ENCODE data around the gene PRKCA. TPM values are rescaled to one million over a fixed set of nuclear protein-coding genes. Genes with fewer than 3 reads are reported as not detected.

Gene PRKCA
- total RNA-seq, 2 donors from 2014 or later: 104 to 119 TPM

DNA sequence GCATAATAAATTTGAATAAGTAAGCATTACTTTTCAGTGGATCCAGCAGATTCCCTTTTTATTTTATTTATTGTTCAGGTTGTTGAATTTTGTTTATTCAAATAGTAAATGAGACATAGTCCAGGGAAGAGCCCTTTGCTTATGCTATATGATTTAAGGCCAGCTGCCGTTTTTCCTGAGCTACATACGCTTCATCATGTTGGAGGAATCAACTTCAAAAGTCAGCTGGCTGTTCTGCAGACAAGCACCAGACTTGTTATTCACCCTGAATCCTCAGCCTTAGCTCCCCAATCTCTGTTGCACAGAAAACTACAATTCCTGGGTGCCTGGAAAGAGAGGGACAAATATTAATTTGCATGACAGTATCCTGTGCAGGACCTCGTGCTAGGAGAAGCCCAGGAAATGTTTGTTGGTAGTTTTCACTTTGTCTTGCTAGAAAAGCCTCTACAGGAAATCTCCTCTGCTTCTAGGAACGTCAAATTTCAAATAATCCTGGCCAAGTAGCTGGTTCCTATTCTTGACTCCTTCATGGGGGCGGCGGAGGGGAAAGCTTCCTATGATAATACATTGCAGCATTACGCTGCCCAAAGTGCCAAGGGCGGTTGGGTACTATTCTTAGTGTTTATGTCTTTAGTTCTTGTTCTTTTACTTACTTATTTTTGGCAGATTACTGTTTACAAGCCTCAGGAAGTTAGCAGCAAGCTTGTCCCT, 101.6 kb downstream of the PRKCA start:
- H3K9me3 Mint-ChIP-seq: peaks cover 0 to 9% of the 10 kb centered on the region in 2 donors
- H3K36me3 Mint-ChIP-seq: peaks cover 0 to 16% of the 10 kb centered on the region in 2 donors
- H3K27ac Mint-ChIP-seq: peak overlapping the region; percentile 41 to 48
- DNase-seq (ENCODE audit: low spot score in 2 of 2) (no peak), ATAC-seq (no peak)

DNA sequence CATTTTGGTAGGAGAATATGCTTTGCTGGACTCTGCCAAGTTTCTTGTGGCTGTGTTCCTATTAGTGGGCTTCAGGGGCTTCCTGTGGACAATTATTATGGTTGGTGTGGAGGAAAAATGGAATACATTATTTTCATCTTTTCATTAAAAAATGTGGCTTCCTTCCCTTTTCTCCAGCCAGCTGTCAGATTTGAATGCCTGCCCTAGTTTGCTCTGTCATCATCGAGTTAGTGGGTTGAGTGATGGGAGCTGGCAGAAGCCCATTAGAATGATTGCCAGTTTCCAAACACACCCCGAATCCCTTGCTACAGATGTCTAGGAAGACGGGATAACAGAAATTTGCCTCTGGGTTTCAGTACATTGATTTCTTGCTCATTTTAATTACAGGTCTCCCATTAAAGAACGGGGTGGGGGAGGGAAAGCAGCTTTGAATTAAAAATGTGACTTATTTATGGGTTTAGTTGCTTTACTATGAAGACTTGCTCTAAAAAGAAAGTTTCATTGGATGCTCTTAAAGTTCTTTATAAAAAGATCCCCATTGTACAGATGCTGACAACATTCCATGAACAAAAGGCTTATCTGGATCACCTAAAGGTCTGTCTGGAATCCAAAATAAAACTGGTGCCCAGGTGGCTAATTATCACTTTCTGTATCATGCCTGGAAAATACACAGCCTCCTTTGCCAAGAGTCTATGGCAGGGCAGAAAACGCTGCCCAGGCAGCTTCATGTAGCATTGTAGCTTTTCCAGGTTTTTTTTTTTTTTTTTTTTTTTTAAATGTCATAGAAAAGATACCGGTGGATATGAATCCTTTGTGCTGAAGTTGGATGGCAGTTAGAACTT, 103.6 kb downstream of the PRKCA start:
- peaks cover 0 to 9% of the 10 kb centered on the region in 2 donors for H3K36me3 Mint-ChIP-seq
- H3K27ac Mint-ChIP-seq: peak overlapping the region; percentile 9 to 84
- DNase-seq (ENCODE audit: low spot score in 2 of 2) (no peak), ATAC-seq (no peak)
- peaks cover 0 to 5% of the 10 kb centered on the region in 2 donors for H3K9me3 Mint-ChIP-seq

DNA sequence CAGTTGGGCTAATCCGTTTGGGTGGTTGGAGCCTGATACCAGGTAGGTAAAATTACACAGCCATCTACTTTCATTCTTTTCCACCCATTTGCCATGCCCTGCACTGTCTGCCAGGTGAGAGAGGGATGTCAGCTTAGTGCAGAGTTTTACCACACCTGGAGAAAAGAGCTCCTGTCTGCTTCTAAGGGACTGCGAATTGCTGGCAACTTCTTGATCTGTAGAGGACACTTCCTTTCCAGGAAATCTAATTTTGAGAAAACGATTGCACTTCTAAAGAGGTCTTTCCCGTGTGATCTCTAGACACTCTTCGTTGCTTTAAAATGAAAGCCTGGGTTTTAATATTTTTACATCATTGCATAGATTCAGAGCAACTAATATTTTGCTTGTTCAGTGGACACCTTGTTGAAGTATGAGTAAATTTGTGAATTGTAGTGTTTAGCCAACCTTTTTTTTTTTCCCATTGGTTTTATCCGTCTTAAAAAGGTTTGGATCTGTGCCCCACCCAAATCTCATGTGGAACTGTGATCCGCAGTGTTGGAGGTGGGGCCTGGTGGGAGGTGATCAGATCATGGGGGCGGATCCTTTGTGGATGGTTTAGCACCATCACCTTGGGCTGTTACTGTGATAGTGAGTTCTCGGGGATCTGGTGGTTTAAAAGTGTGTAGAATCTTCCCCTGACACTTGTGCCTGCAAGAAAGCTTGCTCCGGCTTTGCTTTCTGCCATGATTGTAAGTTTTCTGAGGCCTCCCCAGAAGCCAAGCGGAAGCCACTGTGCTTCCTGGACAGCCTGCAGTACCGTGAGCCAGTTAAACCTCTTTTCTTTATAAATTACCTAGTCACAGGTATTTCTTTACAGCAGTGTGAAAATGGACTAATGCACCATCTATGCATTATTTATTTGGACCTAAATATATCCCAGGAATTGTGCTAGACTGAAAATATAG, 104.6 kb downstream of the PRKCA start:
- no peaks in the 10 kb centered on the region for H3K9me3 Mint-ChIP-seq
- ATAC-seq (peak; percentile 64 to 66), DNase-seq (ENCODE audit: low spot score in 2 of 2) (no peak)
- peak overlapping the region; percentile 26 to 84 for H3K27ac Mint-ChIP-seq
- H3K36me3 Mint-ChIP-seq: no peaks in the 10 kb centered on the region

DNA sequence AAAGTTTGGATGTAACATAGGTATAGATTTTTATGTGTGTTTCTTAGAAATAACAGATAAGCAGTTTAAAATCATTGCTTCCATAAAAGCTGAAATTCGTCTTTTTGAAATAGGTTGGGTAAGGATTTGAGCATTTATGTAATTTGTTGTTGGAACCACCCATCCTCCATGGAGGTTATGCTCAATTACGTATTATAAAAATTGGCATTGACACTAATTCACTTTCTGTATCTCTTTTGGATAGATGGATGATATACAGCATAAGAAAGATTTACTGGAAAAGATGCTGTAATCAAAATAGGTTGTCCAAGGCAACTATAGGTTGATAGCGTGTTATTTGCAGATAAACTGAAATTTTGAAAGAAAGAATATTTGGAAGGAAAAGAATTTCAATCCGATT, 105.5 kb downstream of the PRKCA start:
- DNase-seq (ENCODE audit: low spot score in 2 of 2) (no peak), ATAC-seq (no peak)
- Mint-ChIP-seq H3K9me3 (peaks cover 0 to 4% of the 10 kb centered on the region in 2 donors), H3K27ac (no peak overlapping the region), H3K36me3 (peaks cover 0 to 5% of the 10 kb centered on the region in 2 donors)

DNA sequence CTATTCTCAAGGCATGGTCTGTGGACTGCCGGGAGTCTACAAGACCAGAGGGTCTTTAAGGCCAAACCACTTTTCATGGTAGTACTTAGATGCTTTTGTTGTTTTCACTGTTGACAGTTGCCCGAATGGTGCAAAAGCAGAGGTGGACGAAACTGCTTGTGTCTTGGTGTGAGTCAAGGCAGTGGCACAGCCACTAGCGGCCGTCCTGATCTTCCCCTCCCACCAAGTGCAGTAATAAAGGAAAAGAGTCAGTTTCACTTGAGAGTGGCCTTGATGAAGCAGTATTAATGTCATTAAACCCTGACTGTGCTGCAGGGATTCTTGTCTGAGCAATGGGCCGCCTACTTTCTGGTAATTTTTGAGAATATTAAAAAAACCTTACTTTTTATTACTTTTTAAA, 109.1 kb downstream of the PRKCA start:
- DNase-seq (ENCODE audit: low spot score in 2 of 2): no peak
- ATAC-seq: peak; percentile 30 to 36

DNA sequence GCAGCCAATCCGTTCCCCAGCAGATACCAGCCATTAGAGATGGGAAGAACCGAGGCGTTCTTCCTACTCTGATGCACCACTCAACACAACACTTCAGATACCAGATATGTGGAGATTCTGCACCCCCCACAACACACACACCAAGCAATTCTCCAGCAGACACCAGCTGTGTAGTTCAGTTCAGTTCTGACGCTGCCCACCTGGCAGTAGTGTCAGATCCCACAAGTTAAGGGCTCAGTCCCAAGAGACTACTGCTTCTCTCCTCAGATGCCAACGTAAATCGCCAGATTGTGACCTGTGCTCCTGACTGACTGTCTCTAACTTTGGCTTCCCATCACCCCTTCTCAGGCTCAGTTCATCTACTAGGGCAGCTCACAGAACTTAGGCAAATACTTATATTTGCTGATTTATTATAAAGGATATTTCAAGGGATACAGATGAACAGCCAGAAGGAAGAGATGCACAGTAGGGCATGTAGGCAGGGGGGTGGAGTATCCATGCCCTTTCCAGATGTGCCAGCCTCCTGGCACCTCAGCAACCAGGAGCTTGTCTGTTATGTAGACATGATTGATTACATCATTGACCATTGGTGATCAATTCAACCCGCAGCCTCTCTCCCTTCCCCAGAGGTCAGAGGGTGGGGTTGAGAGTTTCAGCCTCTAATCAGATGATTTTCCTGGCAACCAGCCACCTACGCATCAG, 110.6 kb downstream of the PRKCA start:
- no peak for ATAC-seq

More for the DNA sequence above, 109.1 kb downstream of the PRKCA start:
- H3K9me3 Mint-ChIP-seq: peaks cover 0 to 10% of the 10 kb centered on the region in 2 donors
- no peak overlapping the region for H3K27ac Mint-ChIP-seq
- H3K36me3 Mint-ChIP-seq: peaks cover 0 to 19% of the 10 kb centered on the region in 2 donors

DNA sequence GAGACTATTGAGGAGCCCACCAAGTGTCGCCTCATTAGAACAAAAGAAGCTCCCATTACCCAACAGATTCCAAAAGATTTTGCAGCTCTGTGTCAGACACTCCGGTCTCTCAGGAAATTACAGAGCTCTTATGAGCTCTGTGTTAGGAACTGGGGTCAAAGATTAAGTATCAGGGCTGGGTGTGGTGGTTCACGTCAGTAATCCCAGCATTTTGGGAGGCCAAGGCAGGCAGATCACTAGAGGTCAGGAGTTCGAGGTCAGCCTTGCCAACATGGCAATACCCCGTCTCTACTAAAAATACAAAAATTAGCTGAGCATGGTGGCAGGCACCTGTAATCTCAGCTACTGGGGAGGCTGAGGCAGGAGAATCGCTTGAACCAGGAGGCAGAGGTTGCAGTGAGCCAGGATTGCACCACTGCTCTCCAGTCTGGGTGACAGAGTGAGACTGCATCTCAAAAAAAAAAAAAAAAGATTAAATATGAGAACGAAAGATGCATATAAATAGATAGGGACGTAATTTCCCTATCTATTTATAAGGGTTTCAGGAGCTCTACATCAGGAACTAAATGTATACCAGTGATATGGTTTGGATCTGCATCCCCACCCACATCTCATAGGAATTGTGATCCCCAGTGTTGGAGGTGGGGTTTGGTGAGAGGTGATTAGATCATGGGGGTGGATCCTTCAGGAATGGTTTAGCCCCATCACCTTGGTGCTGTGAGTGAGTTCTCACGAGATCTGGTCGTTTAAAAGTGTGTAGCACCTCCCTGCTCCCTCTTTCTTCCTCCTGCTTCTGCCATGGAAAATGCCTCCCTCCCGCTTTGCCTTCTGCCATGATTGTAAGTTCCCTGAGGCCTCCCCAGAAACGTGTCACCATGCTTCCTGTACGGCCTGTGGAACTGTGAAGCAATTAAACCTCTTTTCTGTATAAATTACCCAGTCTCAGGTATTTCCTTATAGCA, 111.4 kb downstream of the PRKCA start:
- peak overlapping the region in 1 of 2 donors; percentile 79 for H3K27ac Mint-ChIP-seq
- ATAC-seq: no peak
- no peak for DNase-seq (ENCODE audit: low spot score in 2 of 2)
- H3K36me3 Mint-ChIP-seq: peaks cover 0 to 19% of the 10 kb centered on the region in 2 donors
- peaks cover 0 to 10% of the 10 kb centered on the region in 2 donors for H3K9me3 Mint-ChIP-seq

More for the DNA sequence above, 110.6 kb downstream of the PRKCA start:
- no peak for DNase-seq (ENCODE audit: low spot score in 2 of 2)
- Mint-ChIP-seq H3K27ac (peak overlapping the region in 1 of 2 donors; percentile 79), H3K36me3 (peaks cover 0 to 19% of the 10 kb centered on the region in 2 donors), H3K9me3 (peaks cover 0 to 10% of the 10 kb centered on the region in 2 donors)

DNA sequence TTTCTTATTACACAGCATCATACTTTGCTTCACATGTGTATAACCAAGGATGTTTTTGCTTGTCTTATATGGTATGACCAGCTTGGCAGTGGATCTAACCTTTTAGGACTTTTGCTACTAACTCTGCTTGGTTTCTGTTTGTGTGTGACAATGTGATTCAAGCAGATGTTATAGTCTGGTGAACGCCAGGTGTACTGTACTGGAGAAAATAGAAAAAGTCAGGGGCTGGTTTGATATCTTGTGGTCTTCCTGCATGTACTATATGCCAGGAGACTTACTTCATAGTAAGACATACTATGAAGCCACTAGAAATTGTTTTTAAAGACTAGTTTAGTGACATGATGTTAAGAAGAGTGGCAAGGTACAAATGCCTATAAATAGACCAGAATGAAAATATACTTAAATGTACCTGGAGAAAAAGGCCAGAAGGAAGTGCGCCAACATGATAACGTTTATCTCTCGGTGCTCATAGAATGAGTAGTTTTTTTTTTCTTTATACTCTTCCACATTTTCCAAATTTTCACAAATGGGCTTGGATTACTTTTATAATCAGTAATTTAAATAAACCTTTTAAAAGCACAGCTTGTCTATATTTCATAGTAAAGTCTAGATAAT, 112.3 kb downstream of the PRKCA start:
- Mint-ChIP-seq H3K9me3 (peaks cover 0 to 10% of the 10 kb centered on the region in 2 donors), H3K27ac (peak overlapping the region in 1 of 2 donors; percentile 61), H3K36me3 (peaks cover 0 to 19% of the 10 kb centered on the region in 2 donors)
- DNase-seq (ENCODE audit: low spot score in 2 of 2): no peak
- peak; percentile 24 to 49 for ATAC-seq

DNA sequence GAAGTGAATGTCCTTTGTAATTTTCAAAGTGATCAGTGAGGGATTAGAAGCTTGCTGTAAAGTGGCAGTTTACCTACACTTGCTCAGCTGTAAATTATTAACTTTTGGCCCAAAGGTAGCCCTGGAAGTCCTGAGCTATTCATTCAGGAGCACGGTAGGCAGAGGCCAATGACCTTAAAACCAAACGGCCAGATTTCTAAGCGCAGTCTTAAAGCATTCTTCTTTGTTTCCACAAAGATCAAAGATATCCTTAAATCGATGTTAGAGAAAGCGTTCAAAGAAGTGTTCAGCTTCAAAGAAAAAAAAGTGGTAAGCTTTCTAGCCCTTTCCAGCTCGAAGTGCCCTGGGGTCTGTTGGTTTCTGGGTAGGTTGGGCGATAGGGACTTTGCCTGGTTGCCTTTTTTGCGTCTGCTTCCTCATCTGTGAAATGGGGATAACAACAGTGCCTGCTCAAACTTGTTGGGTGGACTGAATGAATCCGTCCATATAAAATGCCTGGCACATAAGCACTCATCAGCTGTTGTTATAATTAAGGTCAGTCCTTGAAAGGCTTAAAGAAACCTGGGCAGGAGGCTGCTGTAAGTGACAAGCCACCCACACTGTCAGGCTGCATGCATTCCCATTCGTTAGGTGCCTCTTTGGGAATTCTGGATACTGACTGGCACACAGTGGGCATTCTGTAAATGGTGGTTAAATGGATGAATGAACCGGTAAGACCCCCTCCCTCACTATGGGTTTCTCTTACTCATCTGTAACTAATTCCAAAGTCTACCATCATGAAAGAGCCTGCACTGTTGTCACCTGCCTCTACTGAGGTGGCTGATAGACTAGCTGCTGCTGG, 113.2 kb downstream of the PRKCA start:
- DNase-seq (ENCODE audit: low spot score in 2 of 2) (no peak), ATAC-seq (no peak)
- Mint-ChIP-seq H3K27ac (peak overlapping the region in 1 of 2 donors; percentile 36), H3K36me3 (peaks cover 0 to 19% of the 10 kb centered on the region in 2 donors), H3K9me3 (peaks cover 0 to 10% of the 10 kb centered on the region in 2 donors)

DNA sequence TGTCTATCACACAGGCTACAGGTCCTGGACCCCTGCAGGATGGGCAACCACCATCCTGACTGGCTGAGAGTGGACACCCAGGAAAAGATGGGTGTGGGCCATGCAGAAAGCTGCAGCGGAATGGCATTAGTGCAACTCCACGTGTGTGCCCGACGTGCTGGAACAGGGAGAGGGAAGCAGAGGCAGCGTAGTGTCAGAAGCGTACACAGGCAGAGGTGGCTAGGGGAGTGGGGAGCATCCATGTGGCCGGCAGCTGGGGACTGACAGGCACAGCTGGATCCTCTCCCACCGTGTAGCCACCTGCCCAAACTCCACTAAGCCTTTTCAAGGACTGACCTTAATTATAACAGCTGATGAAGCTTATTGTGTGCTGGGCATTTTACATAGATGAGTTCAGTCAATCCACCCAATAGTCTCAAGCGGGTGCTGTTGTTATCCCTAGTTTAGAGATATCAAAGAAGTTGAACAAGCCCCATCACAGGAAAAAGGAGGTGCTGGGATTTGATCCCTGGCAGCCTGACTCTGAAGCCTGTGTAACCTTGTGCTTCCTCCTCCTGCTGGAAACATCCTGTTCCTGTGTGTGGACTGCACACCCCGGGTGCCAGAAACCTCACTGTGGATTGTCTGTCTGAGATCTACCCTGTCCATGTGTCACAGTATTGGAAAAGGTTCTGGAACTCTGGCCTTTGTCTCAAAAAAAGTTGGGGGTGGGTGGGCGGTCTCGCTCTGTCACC, 114.0 kb downstream of the PRKCA start:
- DNase-seq (ENCODE audit: low spot score in 2 of 2) (no peak), ATAC-seq (no peak)
- Mint-ChIP-seq H3K27ac (peak overlapping the region in 1 of 2 donors; percentile 36), H3K9me3 (peaks cover 0 to 10% of the 10 kb centered on the region in 2 donors), H3K36me3 (peaks cover 0 to 19% of the 10 kb centered on the region in 2 donors)

DNA sequence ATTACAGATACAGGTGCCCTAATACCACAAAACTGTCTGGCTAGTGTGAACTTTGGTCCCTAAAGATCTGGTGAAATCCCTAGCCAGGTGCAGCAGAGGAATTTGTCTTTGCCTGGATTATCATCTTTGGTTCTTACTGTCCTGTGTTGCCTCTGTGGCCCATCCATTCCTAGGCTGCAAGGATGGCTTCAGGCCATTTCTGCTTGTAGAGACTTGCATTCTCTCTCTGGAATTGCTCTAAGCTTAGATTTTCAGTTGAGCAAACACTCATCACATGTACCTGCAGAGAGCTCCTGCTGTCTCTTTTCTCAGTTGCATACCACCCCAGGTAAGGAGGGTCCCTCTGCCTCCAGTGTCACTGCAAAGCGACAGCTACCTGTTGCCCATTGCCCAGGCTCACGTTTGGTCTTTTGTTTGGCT, 114.9 kb downstream of the PRKCA start:
- DNase-seq (ENCODE audit: low spot score in 2 of 2) (no peak), ATAC-seq (no peak)
- Mint-ChIP-seq H3K36me3 (peaks cover 0 to 19% of the 10 kb centered on the region in 2 donors), H3K27ac (no peak overlapping the region), H3K9me3 (peaks cover 0 to 10% of the 10 kb centered on the region in 2 donors)

DNA sequence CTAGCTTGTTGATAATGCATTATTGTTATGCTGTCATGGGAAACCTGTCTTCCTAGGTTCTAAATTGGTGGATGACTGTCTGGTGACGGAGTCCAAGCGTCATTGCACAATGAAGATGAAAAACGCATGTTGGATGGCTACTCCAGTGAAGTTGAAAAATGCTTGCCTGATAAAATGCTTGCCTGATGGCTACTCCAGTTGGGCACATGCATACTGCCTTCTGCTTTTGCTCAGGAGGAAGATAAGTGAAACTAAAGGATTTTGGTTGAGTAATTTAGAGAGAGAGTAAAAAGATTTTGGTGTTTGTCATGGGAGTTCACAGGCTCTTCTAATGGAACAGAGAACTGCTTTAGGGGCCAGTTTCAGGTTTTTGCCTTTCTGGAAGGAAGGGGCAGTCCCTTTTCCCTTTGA, 118.6 kb downstream of the PRKCA start:
- H3K27ac Mint-ChIP-seq: peak overlapping the region; percentile 67 to 96
- peak; percentile 77 to 84 for ATAC-seq

DNA sequence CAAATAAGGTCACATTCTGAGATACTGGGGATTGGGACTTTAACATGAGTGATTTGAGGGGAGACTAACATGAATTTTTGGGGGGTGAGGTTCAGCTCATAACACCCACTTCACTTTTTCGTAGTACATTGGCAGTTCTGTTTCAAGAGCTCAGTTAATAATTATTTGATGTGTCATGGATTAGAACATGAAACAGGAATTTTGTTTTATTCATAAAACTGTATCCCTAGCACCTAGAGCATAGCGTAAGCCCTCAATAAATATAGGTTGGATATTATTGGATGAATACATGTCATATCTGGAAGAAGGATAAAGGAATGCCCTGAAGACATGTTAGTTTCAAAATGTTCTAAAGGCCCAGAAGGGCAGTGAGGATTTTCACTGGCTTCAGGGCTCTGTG, 119.8 kb downstream of the PRKCA start:
- Mint-ChIP-seq H3K27ac (peak overlapping the region; percentile 65 to 96), H3K36me3 (peaks cover 0 to 6% of the 10 kb centered on the region in 2 donors), H3K9me3 (no peaks in the 10 kb centered on the region)
- ATAC-seq: no peak
- no peak for DNase-seq (ENCODE audit: low spot score in 2 of 2)

More for the DNA sequence above, 118.6 kb downstream of the PRKCA start:
- DNase-seq (ENCODE audit: low spot score in 2 of 2): no peak
- Mint-ChIP-seq H3K36me3 (peaks cover 0 to 6% of the 10 kb centered on the region in 2 donors), H3K9me3 (no peaks in the 10 kb centered on the region)
